Muscle layer of duodenum (tissue), 2 donors: ENCODE results near the gene SCGN.

ENCODE experiments used
- H3K27ac ChIP-seq: one replicate; pipeline ENCODE4 v1.7.0; 2013; ENCODE audit warnings: mild to moderate bottlenecking, low read length
- H3K27me3 ChIP-seq: one replicate; pipeline ENCODE4 v1.7.0; 2013; ENCODE audit warnings: low read depth, mild to moderate bottlenecking, control low read depth, low read length
- H3K36me3 ChIP-seq, 2 donors: one replicate each; pipeline ENCODE4 v1.7.0; 2013; ENCODE audit warnings: low read length in 2 of 2, control low read depth in 1 of 2, mild to moderate bottlenecking in 1 of 2; ENCODE audit not compliant: insufficient read depth in 2 of 2, control insufficient read depth in 1 of 2
- H3K4me1 ChIP-seq, 2 donors: one replicate each; pipeline ENCODE4 v1.7.0; 2013; ENCODE audit warnings: low read length in 2 of 2, mild to moderate bottlenecking in 2 of 2, control low read depth in 1 of 2, moderate library complexity in 1 of 2; ENCODE audit not compliant: insufficient read depth in 2 of 2, control insufficient read depth in 1 of 2
- H3K4me3 ChIP-seq, 2 donors: one replicate each; pipeline ENCODE4 v1.7.0; 2013; ENCODE audit warnings: low read length in 2 of 2, low read depth in 1 of 2, mild to moderate bottlenecking in 1 of 2
- H3K9me3 ChIP-seq, 2 donors: one replicate each; pipeline ENCODE4 v1.7.0; 2013; ENCODE audit warnings: low read length in 2 of 2, control low read depth in 1 of 2, mild to moderate bottlenecking in 1 of 2; ENCODE audit not compliant: control insufficient read depth in 1 of 2
- donor health status: healthy.

Gene SCGN

GRCh38 chr6:25623065-25623464, 28.9 kb upstream of the SCGN start:
- no peaks in the 10 kb centered on the region for H3K9me3 ChIP-seq
- no peak overlapping the region for H3K27ac ChIP-seq
- no peaks in the 10 kb centered on the region for H3K27me3 ChIP-seq
- H3K36me3 ChIP-seq, result no peaks in the 10 kb centered on the region
- no peak overlapping the region for H3K4me3 ChIP-seq
- H3K4me1 ChIP-seq, result no peaks in the 10 kb centered on the region

GRCh38 chr6:25623879-25624278, 28.1 kb upstream of the SCGN start:
- H3K4me1 ChIP-seq, result no peaks in the 10 kb centered on the region
- no peak overlapping the region for H3K27ac ChIP-seq
- no peak overlapping the region for H3K4me3 ChIP-seq
- H3K36me3 ChIP-seq, result no peaks in the 10 kb centered on the region
- no peaks in the 10 kb centered on the region for H3K9me3 ChIP-seq
- H3K27me3 ChIP-seq, result no peaks in the 10 kb centered on the region

GRCh38 chr6:25627001-25627400, 25.0 kb upstream of the SCGN start:
- no peaks in the 10 kb centered on the region for H3K4me1 ChIP-seq
- no peak overlapping the region for H3K27ac ChIP-seq
- H3K27me3 ChIP-seq, result no peaks in the 10 kb centered on the region
- no peaks in the 10 kb centered on the region for H3K9me3 ChIP-seq
- H3K4me3 ChIP-seq, result no peak overlapping the region
- no peaks in the 10 kb centered on the region for H3K36me3 ChIP-seq

GRCh38 chr6:25628471-25629197, 23.4 kb upstream of the SCGN start:
- no peaks in the 10 kb centered on the region for H3K4me1 ChIP-seq
- no peak overlapping the region for H3K27ac ChIP-seq
- no peak overlapping the region for H3K4me3 ChIP-seq
- H3K9me3 ChIP-seq, result no peaks in the 10 kb centered on the region
- no peaks in the 10 kb centered on the region for H3K27me3 ChIP-seq
- H3K36me3 ChIP-seq, result no peaks in the 10 kb centered on the region

GRCh38 chr6:25629198-25629576, 22.8 kb upstream of the SCGN start:
- Histone ChIP-seq H3K27ac (no peak overlapping the region), H3K36me3 (no peaks in the 10 kb centered on the region), H3K27me3 (no peaks in the 10 kb centered on the region), H3K4me3 (no peak overlapping the region), H3K4me1 (no peaks in the 10 kb centered on the region), H3K9me3 (no peaks in the 10 kb centered on the region)

GRCh38 chr6:25630508-25631278, 21.3 kb upstream of the SCGN start:
- Histone ChIP-seq H3K4me3 (no peak overlapping the region), H3K27me3 (no peaks in the 10 kb centered on the region), H3K36me3 (no peaks in the 10 kb centered on the region), H3K4me1 (no peaks in the 10 kb centered on the region), H3K9me3 (no peaks in the 10 kb centered on the region), H3K27ac (no peak overlapping the region)

- Histone ChIP-seq H3K4me3 (no peak overlapping the region), H3K9me3 (peaks cover 0 to under 1% of the 10 kb centered on the region in 2 donors), H3K27me3 (no peaks in the 10 kb centered on the region), H3K4me1 (no peaks in the 10 kb centered on the region), H3K36me3 (no peaks in the 10 kb centered on the region), H3K27ac (no peak overlapping the region)
Observed at GRCh38 chr6:25635886-25636317, 16.1 kb upstream of the SCGN start.

GRCh38 chr6:25637211-25637610, 14.8 kb upstream of the SCGN start:
- Histone ChIP-seq H3K9me3 (peaks cover 0 to 8% of the 10 kb centered on the region in 2 donors), H3K36me3 (no peaks in the 10 kb centered on the region), H3K27me3 (no peaks in the 10 kb centered on the region), H3K27ac (no peak overlapping the region), H3K4me1 (no peaks in the 10 kb centered on the region), H3K4me3 (no peak overlapping the region)

- Histone ChIP-seq H3K27me3 (no peaks in the 10 kb centered on the region), H3K9me3 (peaks cover 0 to 8% of the 10 kb centered on the region in 2 donors), H3K27ac (no peak overlapping the region), H3K4me1 (no peaks in the 10 kb centered on the region), H3K4me3 (no peak overlapping the region), H3K36me3 (no peaks in the 10 kb centered on the region)
Observed at GRCh38 chr6:25637960-25638434, 14.0 kb upstream of the SCGN start.

GRCh38 chr6:25639653-25640052, 12.4 kb upstream of the SCGN start:
- Histone ChIP-seq H3K27ac (no peak overlapping the region), H3K4me3 (no peak overlapping the region), H3K36me3 (no peaks in the 10 kb centered on the region), H3K27me3 (no peaks in the 10 kb centered on the region), H3K9me3 (peaks cover 0 to 8% of the 10 kb centered on the region in 2 donors), H3K4me1 (no peaks in the 10 kb centered on the region)

GRCh38 chr6:25640446-25640845, 11.6 kb upstream of the SCGN start:
- H3K27me3 ChIP-seq, result no peaks in the 10 kb centered on the region
- H3K4me1 ChIP-seq, result no peaks in the 10 kb centered on the region

More at GRCh38 chr6:25640446-25640845, 11.6 kb upstream of the SCGN start:
- H3K9me3 ChIP-seq, result peaks cover 0 to 8% of the 10 kb centered on the region in 2 donors
- no peak overlapping the region for H3K27ac ChIP-seq
- H3K4me3 ChIP-seq, result no peak overlapping the region
- no peaks in the 10 kb centered on the region for H3K36me3 ChIP-seq
